Measurements from ENCODE around the gene MAGI1.

Gene MAGI1

GRCh38 chr3:66012711-66013110, 26.0 kb downstream of the MAGI1 start:
- no peak for DNase-seq

- no peak for DNase-seq
These were observed 27.7 kb downstream of the MAGI1 start for GRCh38 chr3:66010739-66011655.

- DNase-seq = no peak
These were observed 28.4 kb downstream of the MAGI1 start for GRCh38 chr3:66010348-66010738.

GRCh38 chr3:66004244-66004643, 34.5 kb downstream of the MAGI1 start:
- no peak for DNase-seq

GRCh38 chr3:66001626-66002025, 37.1 kb downstream of the MAGI1 start:
- no peak for DNase-seq

GRCh38 chr3:66000506-66000905, 38.2 kb downstream of the MAGI1 start:
- no peak for DNase-seq

GRCh38 chr3:65999606-66000005, 39.1 kb downstream of the MAGI1 start:
- no peak for DNase-seq

- no peak for DNase-seq
These were observed 42.1 kb downstream of the MAGI1 start for GRCh38 chr3:65996589-65996988.

- DNase-seq = no peak
These were observed 43.2 kb downstream of the MAGI1 start for GRCh38 chr3:65995515-65995914.

GRCh38 chr3:65995030-65995429, 43.7 kb downstream of the MAGI1 start:
- DNase-seq = no peak

GRCh38 chr3:65993134-65993900, 45.4 kb downstream of the MAGI1 start:
- no peak for DNase-seq

- DNase-seq = no peak
These were observed 46.6 kb downstream of the MAGI1 start for GRCh38 chr3:65992106-65992505.

GRCh38 chr3:65988411-65989180, 50.1 kb downstream of the MAGI1 start:
- no peak for DNase-seq

GRCh38 chr3:65986285-65986684, 52.4 kb downstream of the MAGI1 start:
- no peak for DNase-seq

GRCh38 chr3:65984975-65985374, 53.7 kb downstream of the MAGI1 start:
- no peak for DNase-seq

GRCh38 chr3:65983100-65983499, 55.6 kb downstream of the MAGI1 start:
- no peak for DNase-seq

- DNase-seq = no peak
These were observed 59.0 kb downstream of the MAGI1 start for GRCh38 chr3:65979731-65980130.

- DNase-seq = no peak
These were observed 59.6 kb downstream of the MAGI1 start for GRCh38 chr3:65979162-65979561.

- DNase-seq = no peak
These were observed 60.6 kb downstream of the MAGI1 start for GRCh38 chr3:65978116-65978515.

- DNase-seq = no peak
These were observed 63.7 kb downstream of the MAGI1 start for GRCh38 chr3:65975032-65975431.

GRCh38 chr3:65974509-65974908, 64.2 kb downstream of the MAGI1 start:
- no peak for DNase-seq

GRCh38 chr3:65972765-65973164, 66.0 kb downstream of the MAGI1 start:
- DNase-seq = no peak

Measured in T-helper 2 cell (primary cell).